Prostate gland (tissue), 2 donors: ENCODE data around the gene ABCC3. TPM values are rescaled to one million over a fixed set of nuclear protein-coding genes. Genes with fewer than 3 reads are reported as not detected.
A peak's percentile ranks its signal among the peaks of the same experiment; 100 is the strongest.

Experiments used
- DNase-seq: peaks from one replicate; pipeline ENCODE4 v3.0.0-alpha.2; 2019; ENCODE audit warnings: low spot score
- H3K27ac ChIP-seq, 2 donors: fragments of 200-600 bp; sonication (generic); 2 replicates each; pipeline ENCODE4 v1.5.1; 2017 to 2019
- H3K27me3 ChIP-seq: fragments of 200-600 bp; sonication (generic); replicated peaks from 2 replicates; pipeline ENCODE4 v1.5.1; 2019; ENCODE audit not compliant: insufficient read depth
- H3K36me3 ChIP-seq, 2 donors: fragments of 200-600 bp; sonication (generic); 1 replicate in 1 of 2; 2 replicates in 1 of 2; pipeline versions ENCODE4 v1.5.1 to v1.8.1; 2017 to 2019
- H3K4me1 ChIP-seq: fragments of 200-600 bp; sonication (generic); replicated peaks from 2 replicates; pipeline ENCODE4 v1.5.1; 2019
- H3K4me3 ChIP-seq, 2 donors: fragments of 200-600 bp; sonication (generic); 2 replicates each; pipeline ENCODE4 v1.5.1; 2017 to 2019
- H3K9me3 ChIP-seq: fragments of 200-600 bp; sonication (generic); 2 replicates; pipeline ENCODE4 v1.5.1; 2017
- CTCF ChIP-seq, 4 experiments: fragments of 200-600 bp in 2 of 4; fragments of 450-650 bp in 2 of 4; sonication (generic) in 2 of 4; IDR thresholded peaks; 1 replicate in 3 of 4; 2 replicates in 1 of 4; pipeline ENCODE4 v1.5.1; 2016 to 2019; ENCODE audit warnings: antibody characterized with exemption in 4 of 4, mild to moderate bottlenecking in 2 of 4, moderate library complexity in 2 of 4
- POLR2A ChIP-seq: fragments of 450-650 bp; IDR thresholded peaks from one replicate; pipeline ENCODE4 v1.6.1; 2016; ENCODE audit warnings: antibody characterized with exemption, mild to moderate bottlenecking
- POLR2AphosphoS5 ChIP-seq: sonication (generic); formaldehyde crosslinking; IDR thresholded peaks from one replicate; pipeline ENCODE4 v1.6.1; 2017; ENCODE audit warnings: antibody characterized with exemption
- WGBS: methylation state at CpG from one replicate; pipeline ENCODE4 v1.1.5; 2018; 5-methylcytosine and 5-hydroxymethylcytosine counted together
- intact Hi-C: fragments of 100-400 bp; cut with DNase I; formaldehyde crosslinking; loops from one replicate; pipeline ENCODE4 v1.14.2; 2022
- total RNA-seq, 2 donors: library from RNA; depleted of rRNA; stranded (reverse); fragments of >200 nt; gene quantifications; one replicate each; pipeline ENCODE4 v1.1.0, GENCODE V29; 2016

Gene ABCC3
- total RNA-seq: 10 to 100 TPM; 65.9 to 66.1 TPM

DNA sequence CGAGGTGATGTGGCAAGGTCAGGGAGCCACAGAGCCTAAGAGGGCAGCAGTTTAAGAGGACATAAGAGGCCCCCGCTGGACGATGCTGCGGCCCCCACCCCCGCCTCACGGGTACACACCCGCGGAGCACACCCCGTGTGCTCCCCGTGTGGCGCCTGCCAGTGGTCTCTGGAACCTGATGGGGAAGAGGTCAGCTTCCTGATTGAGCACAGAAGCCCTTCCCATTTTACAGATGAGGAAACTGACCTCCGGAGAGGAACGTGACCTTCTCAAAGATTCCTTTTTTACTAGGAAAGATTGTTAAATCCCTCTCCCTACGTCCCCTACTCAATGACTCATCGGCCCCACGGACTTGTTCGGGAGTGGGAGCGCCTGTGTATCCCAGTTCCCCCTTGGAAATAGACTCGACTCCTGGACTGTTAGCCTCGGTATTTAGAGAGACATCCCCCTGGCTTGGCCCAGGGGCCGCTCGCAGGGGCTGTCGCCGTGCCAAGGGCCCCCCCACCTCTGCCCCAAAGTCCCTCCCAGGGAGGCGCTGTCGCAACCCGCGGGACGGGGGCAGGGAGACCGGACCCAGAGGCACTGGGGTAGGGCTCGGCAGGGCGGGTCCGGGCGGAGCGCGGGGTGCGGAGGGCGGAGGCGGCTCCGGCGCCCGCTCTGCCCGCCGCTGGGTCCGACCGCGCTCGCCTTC is at the start of gene ABCC3:
TSS of gene ABCC3 (plus strand) at position 658 of the 691 bp plus-strand sequence. CDS start 56 bp downstream, outside the sequence.
- no peaks in the 10 kb centered on the region for H3K27me3 ChIP-seq
- peaks cover 8% of the 10 kb centered on the region for H3K4me1 ChIP-seq
- TF ChIP-seq CTCF (IDR thresholded peaks at IDR 0.05) (no peak), POLR2AphosphoS5 (peak; percentile 46), POLR2A (peak; percentile 62)
- H3K9me3 ChIP-seq: no peaks in the 10 kb centered on the region
- 16% methylated on average over 29 of the region's 48 CpGs for WGBS
- H3K4me3 ChIP-seq: peak within 1 kb of the TSS; percentile 42 to 51
- intact Hi-C loops: loop anchor here (5.0 kb wide), 2 partner anchors 48 to 63 kb away; no protein-coding TSS in a partner anchor
- no peaks in the 10 kb centered on the region for H3K36me3 ChIP-seq
- peak within 1 kb of the TSS in 1 of 2 donors; percentile 33 for H3K27ac ChIP-seq
- DNase-seq: peak; percentile 60

DNA sequence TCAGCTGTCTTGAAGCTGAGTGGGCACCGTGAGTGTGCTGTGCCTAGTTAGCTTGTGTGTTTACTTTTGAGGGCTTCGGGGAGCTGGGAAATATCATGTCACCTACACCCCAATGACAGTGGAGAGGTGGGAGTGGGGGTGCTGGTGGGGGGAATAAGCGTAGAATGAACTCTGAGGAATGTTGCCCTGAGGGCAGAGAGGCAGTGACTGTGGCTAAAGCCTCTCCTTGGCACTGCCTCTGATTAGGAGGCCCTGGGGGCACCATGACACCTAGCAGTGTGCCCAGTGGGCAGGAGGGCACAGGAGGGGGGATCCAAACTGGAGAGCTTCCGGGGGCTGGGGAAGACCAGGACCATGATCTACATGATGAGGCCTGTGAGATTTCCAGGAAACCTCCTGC is 49.3 kb upstream of the ABCC3 start:
- H3K4me1 ChIP-seq: peaks cover 17% of the 10 kb centered on the region
- intact Hi-C loops: no loop called here
- WGBS: 76% methylated on average over 4 of the region's 4 CpGs
- no peak for DNase-seq
- no peak overlapping the region for H3K27ac ChIP-seq
- no peaks in the 10 kb centered on the region for H3K36me3 ChIP-seq
- H3K9me3 ChIP-seq: no peaks in the 10 kb centered on the region
- no peaks in the 10 kb centered on the region for H3K27me3 ChIP-seq
- TF ChIP-seq CTCF (IDR thresholded peaks at IDR 0.05): no peak
- TF ChIP-seq POLR2A: no peak
- TF ChIP-seq POLR2AphosphoS5: no peak
- no peak overlapping the region for H3K4me3 ChIP-seq

- Histone ChIP-seq H3K36me3 (no peaks in the 10 kb centered on the region), H3K27ac (no peak overlapping the region), H3K9me3 (no peaks in the 10 kb centered on the region), H3K4me1 (peaks cover 22% of the 10 kb centered on the region), H3K27me3 (no peaks in the 10 kb centered on the region), H3K4me3 (no peak overlapping the region)
- intact Hi-C loops: no loop called here
- DNase-seq: no peak
- 90% methylated on average over 8 of the region's 8 CpGs for WGBS
- TF ChIP-seq CTCF (IDR thresholded peaks at IDR 0.05) (no peak), POLR2A (no peak), POLR2AphosphoS5 (no peak)
Observed at GRCh38 chr17:50585891-50586290, 48.8 kb upstream of the ABCC3 start.

- no peaks in the 10 kb centered on the region for H3K9me3 ChIP-seq
- intact Hi-C loops: no loop called here
- no peak overlapping the region for H3K4me3 ChIP-seq
- H3K4me1 ChIP-seq: peaks cover 29% of the 10 kb centered on the region
- H3K36me3 ChIP-seq: no peaks in the 10 kb centered on the region
- H3K27ac ChIP-seq: no peak overlapping the region
- no peak for DNase-seq
- no peaks in the 10 kb centered on the region for H3K27me3 ChIP-seq
- TF ChIP-seq POLR2A: no peak
- no peak for TF ChIP-seq POLR2AphosphoS5
- no peak for TF ChIP-seq CTCF (IDR thresholded peaks at IDR 0.05)
- WGBS: 94% methylated on average over 9 of the region's 9 CpGs
Observed at GRCh38 chr17:50586421-50587247, 48.0 kb upstream of the ABCC3 start.
